Kidney epithelial cell (primary cell): Measurements from ENCODE around the gene NRG2. TPM values are rescaled to one million over a fixed set of nuclear protein-coding genes. Genes with fewer than 3 reads are reported as not detected.

ENCODE experiments used
- DNase-seq: peaks from one replicate; pipeline ENCODE4 v3.0.0-alpha.2; 2010; ENCODE audit warnings: low read depth
- H3K27me3 ChIP-seq: 2 replicates; pipeline ENCODE4 v1.6.0; 2011; ENCODE audit warnings: low read length; ENCODE audit not compliant: control insufficient read depth, insufficient read depth
- H3K36me3 ChIP-seq: 2 replicates; pipeline ENCODE4 v1.5.1; 2011; ENCODE audit warnings: low read length; ENCODE audit not compliant: control insufficient read depth, insufficient read depth
- H3K4me3 ChIP-seq: 2 replicates; pipeline ENCODE4 v1.5.1; 2011; ENCODE audit warnings: low read depth, mild to moderate bottlenecking, control low read depth, low read length
- total RNA-seq: library from RNA; depleted of rRNA; stranded (reverse); fragments of >200 nt; gene quantifications from 2 replicates; pipeline ENCODE4 v1.2.3, GENCODE V29; 2015
- TF ChIP-seq, protein P1 (sequence below): IDR thresholded peaks from 2 replicates; pipeline ENCODE4 v1.5.1; 2011; ENCODE audit warnings: mild to moderate bottlenecking, moderate library complexity, low read length, control low read depth, inconsistent platforms; ENCODE audit not compliant: insufficient read depth, poor library complexity, severe bottlenecking

The NRG2 gene
- total RNA-seq, 1 donor from 2014 or later, result not detected

DNA sequence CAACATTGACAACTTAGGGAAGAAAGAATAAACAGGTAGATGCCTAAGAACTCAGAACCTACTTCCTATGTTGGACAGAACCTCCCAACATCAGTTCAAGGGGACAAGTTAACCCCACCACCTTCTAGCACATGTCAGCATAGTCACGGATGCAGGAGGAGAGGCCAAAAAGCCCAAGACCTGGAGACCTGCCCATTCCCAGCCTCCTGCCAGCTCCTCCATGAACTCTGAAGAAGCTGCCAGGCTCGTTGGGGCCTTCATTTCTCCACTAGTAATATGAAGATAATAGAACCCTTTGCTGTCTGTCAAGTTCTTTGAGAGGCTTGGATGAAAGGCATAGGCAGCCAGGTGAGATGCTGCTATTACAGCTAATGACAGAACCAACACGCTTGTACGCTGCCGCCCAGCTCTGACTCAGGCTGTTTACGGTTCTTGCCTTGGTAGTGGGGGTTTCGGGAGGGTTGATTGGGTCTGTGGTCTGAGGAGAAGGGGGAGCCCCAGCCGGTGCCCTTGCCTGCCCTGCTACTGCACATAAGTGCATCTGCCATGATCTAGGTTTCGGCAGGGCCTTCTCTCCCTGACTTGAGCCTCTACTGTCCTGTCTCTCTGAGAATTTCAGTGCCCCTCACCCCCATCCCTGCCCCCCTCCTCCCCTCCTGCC, 82.2 kb downstream of the NRG2 start:
- no peaks in the 10 kb centered on the region for H3K36me3 ChIP-seq
- TF ChIP-seq, protein P1, sequence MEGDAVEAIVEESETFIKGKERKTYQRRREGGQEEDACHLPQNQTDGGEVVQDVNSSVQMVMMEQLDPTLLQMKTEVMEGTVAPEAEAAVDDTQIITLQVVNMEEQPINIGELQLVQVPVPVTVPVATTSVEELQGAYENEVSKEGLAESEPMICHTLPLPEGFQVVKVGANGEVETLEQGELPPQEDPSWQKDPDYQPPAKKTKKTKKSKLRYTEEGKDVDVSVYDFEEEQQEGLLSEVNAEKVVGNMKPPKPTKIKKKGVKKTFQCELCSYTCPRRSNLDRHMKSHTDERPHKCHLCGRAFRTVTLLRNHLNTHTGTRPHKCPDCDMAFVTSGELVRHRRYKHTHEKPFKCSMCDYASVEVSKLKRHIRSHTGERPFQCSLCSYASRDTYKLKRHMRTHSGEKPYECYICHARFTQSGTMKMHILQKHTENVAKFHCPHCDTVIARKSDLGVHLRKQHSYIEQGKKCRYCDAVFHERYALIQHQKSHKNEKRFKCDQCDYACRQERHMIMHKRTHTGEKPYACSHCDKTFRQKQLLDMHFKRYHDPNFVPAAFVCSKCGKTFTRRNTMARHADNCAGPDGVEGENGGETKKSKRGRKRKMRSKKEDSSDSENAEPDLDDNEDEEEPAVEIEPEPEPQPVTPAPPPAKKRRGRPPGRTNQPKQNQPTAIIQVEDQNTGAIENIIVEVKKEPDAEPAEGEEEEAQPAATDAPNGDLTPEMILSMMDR, result no peak
- H3K4me3 ChIP-seq, result no peak overlapping the region
- H3K27me3 ChIP-seq, result peaks cover 10% of the 10 kb centered on the region
- DNase-seq, result no peak

DNA sequence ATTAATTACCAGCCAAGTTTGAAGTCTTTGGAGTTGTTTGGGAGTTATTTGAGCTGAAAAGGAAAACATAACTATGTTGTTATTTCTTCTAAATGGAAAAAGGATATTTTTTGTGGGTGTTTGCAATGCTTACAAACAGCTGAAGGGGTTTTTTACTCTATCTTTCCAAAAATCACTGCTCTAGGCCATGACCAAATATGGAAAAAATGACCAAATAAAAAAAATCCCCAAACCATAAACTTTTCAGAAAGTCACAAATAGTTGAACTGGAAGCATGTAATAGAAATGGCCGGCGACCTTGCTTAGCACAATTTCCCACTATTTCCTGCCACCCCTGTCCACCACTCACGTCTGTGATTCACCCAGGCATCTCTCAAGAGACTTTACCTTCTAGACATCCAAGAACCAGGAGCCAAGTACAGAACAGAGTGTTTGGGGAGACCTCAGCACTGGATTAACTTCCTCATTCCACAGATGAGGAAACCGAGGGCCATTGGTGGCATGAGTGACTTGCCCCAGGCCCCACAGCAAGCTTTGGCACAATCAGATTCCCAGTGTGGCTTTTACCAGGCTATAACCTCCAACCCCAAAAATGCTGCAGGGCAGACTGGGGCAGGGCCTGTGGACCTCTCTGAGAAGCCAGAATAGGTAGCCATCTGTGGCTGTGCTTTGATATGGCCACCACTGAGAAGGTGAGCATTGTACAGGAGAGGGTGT, 84.5 kb downstream of the NRG2 start:
- no peak overlapping the region for H3K4me3 ChIP-seq

DNA sequence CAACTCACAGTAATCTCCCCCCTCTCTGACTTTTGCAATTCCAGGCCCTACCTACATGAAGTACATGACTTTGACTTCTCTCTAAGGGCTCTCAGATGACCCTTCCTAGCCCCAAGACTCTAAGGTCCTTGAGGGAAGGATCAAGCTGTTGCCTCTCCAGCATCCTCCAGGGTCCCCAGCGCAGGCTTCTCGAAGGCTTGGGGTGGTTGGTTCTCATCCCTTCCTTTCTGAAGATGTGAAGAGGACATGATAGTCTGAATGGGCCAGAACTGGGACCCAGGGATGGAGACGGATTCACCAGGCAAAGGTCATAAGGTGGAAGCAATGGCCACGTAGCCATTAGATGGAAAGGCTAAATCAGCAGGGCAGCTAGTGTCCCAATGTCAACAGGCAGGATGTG, 86.8 kb downstream of the NRG2 start:
- Histone ChIP-seq H3K4me3 (no peak overlapping the region), H3K27me3 (peaks cover 12% of the 10 kb centered on the region), H3K36me3 (no peaks in the 10 kb centered on the region)
- TF ChIP-seq, protein P1, result no peak
- no peak for DNase-seq

More for the DNA sequence above, 84.5 kb downstream of the NRG2 start:
- no peaks in the 10 kb centered on the region for H3K36me3 ChIP-seq
- no peak for DNase-seq
- TF ChIP-seq, protein P1, result no peak
- H3K27me3 ChIP-seq, result peaks cover 18% of the 10 kb centered on the region

DNA sequence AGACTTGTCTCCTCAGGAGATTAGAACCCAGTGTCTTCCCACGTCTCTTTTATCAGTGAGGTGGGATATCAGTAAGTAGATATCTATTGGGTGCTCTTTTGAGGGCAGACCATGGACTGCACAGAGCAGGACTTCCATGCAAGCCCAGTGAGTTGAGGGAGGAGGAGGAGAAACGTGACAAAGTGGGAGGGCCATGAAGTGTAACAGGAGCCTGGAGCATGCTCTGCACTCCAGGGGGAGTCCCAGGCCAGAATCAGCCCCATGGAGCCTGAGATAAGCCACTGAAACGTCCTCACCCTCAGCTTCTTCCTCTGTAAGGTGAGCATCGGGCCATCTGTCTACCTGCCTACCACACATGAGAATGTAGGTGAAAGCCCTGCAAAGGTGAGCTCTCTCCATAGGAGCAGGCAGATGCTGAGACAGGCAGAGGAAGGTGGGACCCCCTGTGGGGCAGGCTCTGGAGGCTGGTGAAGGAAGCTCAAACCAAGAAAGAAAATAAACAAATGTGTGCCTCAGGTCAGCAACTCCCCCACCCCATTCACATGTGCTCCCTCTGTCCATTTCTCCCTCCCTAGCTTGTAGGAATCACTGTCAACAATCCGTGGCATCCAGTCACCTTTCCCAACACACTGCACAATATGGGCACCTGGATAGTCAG, 87.4 kb downstream of the NRG2 start:
- Histone ChIP-seq H3K27me3 (peaks cover 14% of the 10 kb centered on the region), H3K4me3 (no peak overlapping the region), H3K36me3 (no peaks in the 10 kb centered on the region)
- TF ChIP-seq, protein P1, result no peak
- no peak for DNase-seq

DNA sequence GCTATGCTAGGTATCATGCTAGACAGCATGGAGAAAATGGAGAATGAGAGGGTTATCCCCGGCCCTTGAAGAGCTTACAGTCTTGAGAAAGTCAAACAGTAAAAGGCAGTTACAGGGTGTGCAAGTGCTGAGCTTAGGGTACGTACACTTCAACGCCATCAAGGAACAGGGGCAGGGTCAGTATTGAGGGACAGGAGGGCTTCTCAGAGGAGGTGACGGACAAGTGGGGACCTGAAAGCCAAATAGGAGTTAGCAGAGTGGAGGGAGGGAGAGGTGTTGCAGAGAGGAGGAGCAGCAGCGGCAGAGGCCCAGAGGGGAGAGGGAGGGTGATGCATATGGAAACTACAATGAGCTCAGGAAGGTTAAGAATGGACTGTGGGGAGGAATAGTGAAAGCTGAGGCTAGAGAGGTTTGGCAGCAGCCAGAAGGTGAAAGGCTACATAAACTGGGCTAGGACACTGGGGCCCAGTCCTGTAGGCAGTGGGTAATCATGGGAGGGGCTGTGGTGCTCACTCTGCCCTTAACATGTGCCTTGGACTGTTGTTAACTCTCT, 88.0 kb downstream of the NRG2 start:
- TF ChIP-seq, protein P1, result no peak
- no peak for DNase-seq
- H3K27me3 ChIP-seq, result peaks cover 14% of the 10 kb centered on the region
- no peaks in the 10 kb centered on the region for H3K36me3 ChIP-seq
- no peak overlapping the region for H3K4me3 ChIP-seq
